ENCODE results near the gene ELAVL2. TPM values are rescaled to one million over a fixed set of nuclear protein-coding genes. Genes with fewer than 3 reads are reported as not detected.

ELAVL2 gene
- total RNA-seq, 4 donors from 2014 or later = 0.15 to 4.4 TPM; not detected in 2

- H3K4me1 ChIP-seq = no peaks in the 10 kb centered on the region
- H3K9me3 ChIP-seq = no peaks in the 10 kb centered on the region
- DNase-seq = no peak
- H3K27me3 ChIP-seq = no peaks in the 10 kb centered on the region
- intact Hi-C loops (cut with DNase I; ENCODE audit: low total_unique reads) = no loop called here
- no peak overlapping the region for H3K4me3 ChIP-seq
- no peak overlapping the region for H3K27ac ChIP-seq
- no peaks in the 10 kb centered on the region for H3K36me3 ChIP-seq
- no peak for TF ChIP-seq POLR2A (IDR thresholded peaks at IDR 0.05)
- TF ChIP-seq, protein P1, sequence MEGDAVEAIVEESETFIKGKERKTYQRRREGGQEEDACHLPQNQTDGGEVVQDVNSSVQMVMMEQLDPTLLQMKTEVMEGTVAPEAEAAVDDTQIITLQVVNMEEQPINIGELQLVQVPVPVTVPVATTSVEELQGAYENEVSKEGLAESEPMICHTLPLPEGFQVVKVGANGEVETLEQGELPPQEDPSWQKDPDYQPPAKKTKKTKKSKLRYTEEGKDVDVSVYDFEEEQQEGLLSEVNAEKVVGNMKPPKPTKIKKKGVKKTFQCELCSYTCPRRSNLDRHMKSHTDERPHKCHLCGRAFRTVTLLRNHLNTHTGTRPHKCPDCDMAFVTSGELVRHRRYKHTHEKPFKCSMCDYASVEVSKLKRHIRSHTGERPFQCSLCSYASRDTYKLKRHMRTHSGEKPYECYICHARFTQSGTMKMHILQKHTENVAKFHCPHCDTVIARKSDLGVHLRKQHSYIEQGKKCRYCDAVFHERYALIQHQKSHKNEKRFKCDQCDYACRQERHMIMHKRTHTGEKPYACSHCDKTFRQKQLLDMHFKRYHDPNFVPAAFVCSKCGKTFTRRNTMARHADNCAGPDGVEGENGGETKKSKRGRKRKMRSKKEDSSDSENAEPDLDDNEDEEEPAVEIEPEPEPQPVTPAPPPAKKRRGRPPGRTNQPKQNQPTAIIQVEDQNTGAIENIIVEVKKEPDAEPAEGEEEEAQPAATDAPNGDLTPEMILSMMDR (IDR thresholded peaks at IDR 0.05) = no peak
These were observed 175.0 kb downstream of the ELAVL2 start for GRCh38 chr9:23651051-23651450.

DNA sequence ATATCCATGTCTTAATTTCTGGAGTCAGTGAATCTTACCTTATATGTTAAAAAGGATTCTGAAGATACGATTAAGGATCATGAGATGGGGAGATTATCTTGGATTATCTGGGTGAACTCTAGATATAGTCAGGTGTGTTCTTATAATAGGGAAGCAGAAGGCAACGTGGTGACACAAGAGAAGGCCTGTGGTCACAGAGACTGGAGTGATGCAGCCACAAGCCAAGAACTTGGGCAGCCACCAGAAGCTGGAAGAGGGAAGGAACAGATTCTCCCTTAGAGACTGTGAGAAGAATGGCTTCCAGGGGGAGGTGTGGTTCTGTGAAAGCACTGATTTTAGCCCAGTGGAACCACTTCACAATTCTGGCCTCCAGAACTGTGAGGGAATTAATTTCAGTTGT is 177.4 kb downstream of the ELAVL2 start:
- intact Hi-C loops (cut with DNase I; ENCODE audit: low total_unique reads) = no loop called here
- H3K27ac ChIP-seq = no peak overlapping the region
- no peaks in the 10 kb centered on the region for H3K9me3 ChIP-seq
- H3K4me1 ChIP-seq = no peaks in the 10 kb centered on the region
- H3K36me3 ChIP-seq = no peaks in the 10 kb centered on the region
- TF ChIP-seq, protein P1 (IDR thresholded peaks at IDR 0.05) = no peak
- TF ChIP-seq POLR2A (IDR thresholded peaks at IDR 0.05) = no peak
- no peak overlapping the region for H3K4me3 ChIP-seq
- no peak for DNase-seq
- no peaks in the 10 kb centered on the region for H3K27me3 ChIP-seq

DNA sequence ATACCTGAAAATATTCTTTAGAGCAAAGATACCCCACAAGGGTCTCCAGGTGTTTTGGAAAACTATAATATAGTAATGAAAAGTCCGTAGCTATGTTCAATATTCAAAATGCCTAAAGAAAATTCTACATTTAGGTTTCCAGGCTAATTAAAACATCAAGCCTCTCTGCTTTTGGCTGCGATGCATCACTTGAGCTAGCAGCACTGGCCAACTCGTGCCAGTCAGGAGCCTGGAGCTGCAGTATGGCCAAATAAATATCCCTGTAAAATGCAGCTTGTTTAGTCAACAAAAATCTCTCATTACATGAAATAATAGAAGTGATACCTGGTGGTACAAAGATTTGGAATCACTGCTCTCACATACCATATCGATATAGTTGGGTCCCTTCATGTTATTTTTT is 181.1 kb downstream of the ELAVL2 start:
- H3K4me3 ChIP-seq = no peak overlapping the region
- no peak overlapping the region for H3K27ac ChIP-seq
- no peaks in the 10 kb centered on the region for H3K27me3 ChIP-seq
- H3K36me3 ChIP-seq = no peaks in the 10 kb centered on the region
- intact Hi-C loops (cut with DNase I; ENCODE audit: low total_unique reads) = no loop called here
- TF ChIP-seq POLR2A (IDR thresholded peaks at IDR 0.05) = no peak
- TF ChIP-seq, protein P1 (IDR thresholded peaks at IDR 0.05) = no peak
- DNase-seq = no peak
- no peaks in the 10 kb centered on the region for H3K4me1 ChIP-seq
- no peaks in the 10 kb centered on the region for H3K9me3 ChIP-seq

DNA sequence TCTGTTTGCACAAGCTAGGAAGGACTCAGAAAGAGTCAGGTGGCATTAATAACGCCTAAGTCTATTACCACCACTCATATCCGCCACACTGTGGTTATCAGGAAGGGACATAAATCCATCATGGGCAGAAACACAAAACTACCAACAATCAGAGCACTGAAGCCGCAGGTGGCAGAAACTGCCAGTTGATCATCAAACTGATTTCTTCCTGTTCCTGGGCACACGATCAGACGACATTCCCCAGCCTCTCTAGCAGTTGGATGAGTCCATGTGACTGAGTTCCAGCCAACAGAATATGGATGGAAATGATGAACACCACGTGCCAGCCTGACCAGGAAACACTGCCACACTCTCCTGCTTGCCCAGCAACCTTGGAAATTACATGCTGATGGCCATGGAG is 181.7 kb downstream of the ELAVL2 start:
- Histone ChIP-seq H3K4me1 (no peaks in the 10 kb centered on the region), H3K27me3 (no peaks in the 10 kb centered on the region), H3K9me3 (no peaks in the 10 kb centered on the region), H3K27ac (no peak overlapping the region), H3K36me3 (no peaks in the 10 kb centered on the region), H3K4me3 (no peak overlapping the region)
- TF ChIP-seq, protein P1 (IDR thresholded peaks at IDR 0.05) = no peak
- no peak for TF ChIP-seq POLR2A (IDR thresholded peaks at IDR 0.05)
- intact Hi-C loops (cut with DNase I; ENCODE audit: low total_unique reads) = no loop called here
- DNase-seq = no peak

GRCh38 chr9:23643656-23644258 is 182.3 kb downstream of the ELAVL2 start:
- Histone ChIP-seq H3K27me3 (no peaks in the 10 kb centered on the region), H3K9me3 (no peaks in the 10 kb centered on the region), H3K4me3 (no peak overlapping the region), H3K27ac (no peak overlapping the region), H3K4me1 (no peaks in the 10 kb centered on the region), H3K36me3 (no peaks in the 10 kb centered on the region)
- TF ChIP-seq, protein P1 (IDR thresholded peaks at IDR 0.05) = no peak
- TF ChIP-seq POLR2A (IDR thresholded peaks at IDR 0.05) = no peak
- DNase-seq = no peak
- intact Hi-C loops (cut with DNase I; ENCODE audit: low total_unique reads) = no loop called here
